HepG2 (cell line): Measurements from ENCODE around the gene NTRK2. TPM values are rescaled to one million over a fixed set of nuclear protein-coding genes. Genes with fewer than 3 reads are reported as not detected.

Source experiments
- ATAC-seq: fragments of 200-7000 bp; cut with Tn5 transposase; 3 replicates; pipeline ENCODE4 v1.9.1; 2020; ENCODE audit warnings: mild to moderate bottlenecking, moderate library complexity
- BruUV-seq: library from RNA; stranded (reverse); fragments of 400-500 nt; replicated peaks from 2 replicates; lab custom pipeline; 2021; lab: Mats Ljungman, UMichigan
- CTCF ChIA-PET: fragments of 300-600 bp; formaldehyde crosslinking; extraction: SDS; loops from one replicate; lab custom pipeline; 2021; ENCODE audit warnings: low total read pairs, inconsistent platforms, low intra/inter-chr PET ratio; lab: Yijun Ruan, JAX
- POLR2A ChIA-PET: fragments of 350-600 bp; sonication (Branson Sonifier 250); formaldehyde crosslinking; loops from one replicate; lab custom pipeline; 2020; ENCODE audit warnings: antibody characterized with exemption, inconsistent platforms; lab: Yijun Ruan, JAX
- DNase-seq: peaks from one replicate; pipeline ENCODE4 v3.0.0-alpha.2; 2015; ENCODE audit warnings: low spot score
- FAIRE-seq: peaks from 3 replicates; lab custom pipeline; 2011; peaks lifted over from hg19 to GRCh38; lab: Jason Lieb, UNC
- H2AFZ ChIP-seq: one replicate; pipeline ENCODE4 v1.6.1; 2011; ENCODE audit warnings: low read length, inconsistent platforms
- H3K27ac ChIP-seq: fragments of 300-600 bp; 3 replicates; pipeline ENCODE4 v1.8.0; 2011; ENCODE audit warnings: mixed run types, mild to moderate bottlenecking, mixed read lengths, low read length, inconsistent platforms; ENCODE audit not compliant: insufficient read depth; ENCODE audit errors: extremely low read length
- H3K27me3 ChIP-seq, 2 experiments: fragments of 200-600 bp in 1 of 2; 2 replicates in 1 of 2; 3 replicates in 1 of 2; pipeline versions ENCODE4 v1.6.0 to v1.8.0; 2011; ENCODE audit warnings: low read length in 2 of 2, mild to moderate bottlenecking in 2 of 2, moderate library complexity in 2 of 2, inconsistent platforms in 1 of 2; ENCODE audit not compliant: insufficient read depth in 2 of 2, control insufficient read depth in 1 of 2
- H3K36me3 ChIP-seq, 2 experiments: fragments of 200-600 bp in 1 of 2; replicated peaks in 1 of 2; 2 replicates in 1 of 2; 3 replicates in 1 of 2; pipeline versions ENCODE4 v1.5.1 to v1.8.0; 2011; ENCODE audit warnings: low read length in 2 of 2, inconsistent platforms in 1 of 2; ENCODE audit not compliant: insufficient read depth in 2 of 2, control insufficient read depth in 1 of 2
- H3K4me1 ChIP-seq: 2 replicates; pipeline ENCODE4 v1.5.1; 2012; ENCODE audit warnings: low read length, inconsistent platforms; ENCODE audit not compliant: insufficient read depth
- H3K4me2 ChIP-seq: 2 replicates; pipeline ENCODE4 v1.6.0; 2011; ENCODE audit warnings: low read depth, low read length, inconsistent platforms
- H3K4me3 ChIP-seq, 3 experiments: fragments of 200-600 bp in 1 of 3; sonication (generic), shearing (Covaris generic) in 1 of 3; replicated peaks in 1 of 3; 2 replicates each; pipeline ENCODE4 v1.5.1; 2011 to 2016; ENCODE audit warnings: low read length in 3 of 3, inconsistent platforms in 2 of 3, low read depth in 2 of 3, mild to moderate bottlenecking in 2 of 3, control low read depth in 1 of 3, mixed read lengths in 1 of 3; ENCODE audit not compliant: insufficient read depth in 1 of 3
- H3K79me2 ChIP-seq: one replicate; pipeline ENCODE4 v1.6.1; 2011; ENCODE audit warnings: low read length, inconsistent platforms; ENCODE audit not compliant: insufficient read depth
- H3K9ac ChIP-seq: 2 replicates; pipeline ENCODE4 v1.6.0; 2011; ENCODE audit warnings: mild to moderate bottlenecking, low read depth, low read length, inconsistent platforms; ENCODE audit not compliant: insufficient read depth
- H3K9me3 ChIP-seq: 2 replicates; pipeline ENCODE4 v1.5.1; 2012; ENCODE audit warnings: mild to moderate bottlenecking, low read length
- H4K20me1 ChIP-seq: 2 replicates; pipeline ENCODE4 v1.6.0; 2011; ENCODE audit warnings: inconsistent platforms, mild to moderate bottlenecking, low read length, moderate library complexity; ENCODE audit not compliant: insufficient read depth
- EED ChIP-seq: sonication (generic); formaldehyde crosslinking; IDR thresholded peaks from 2 replicates; pipeline ENCODE4 v1.5.0; 2020; ENCODE audit warnings: mild to moderate bottlenecking, missing genetic modification reagents
- FIP1L1 ChIP-seq: fragments of 200-400 bp; formaldehyde crosslinking; IDR thresholded peaks from 2 replicates; pipeline ENCODE4 v1.6.1; 2018; ENCODE audit warnings: low read depth, mild to moderate bottlenecking, low read length, moderate library complexity, borderline replicate concordance; ENCODE audit not compliant: insufficient read depth
- MEF2D ChIP-seq: sonication (generic); formaldehyde crosslinking; IDR thresholded peaks from 2 replicates; pipeline ENCODE4 v1.5.1; 2020; ENCODE audit warnings: mild to moderate bottlenecking, missing genetic modification reagents
- ZFP36L1 ChIP-seq: sonication (generic); formaldehyde crosslinking; IDR thresholded peaks from 2 replicates; pipeline ENCODE4 v1.8.0; 2022; ENCODE audit warnings: mild to moderate bottlenecking, missing genetic modification reagents, moderate library complexity
- ZNF572 ChIP-seq: sonication (generic); formaldehyde crosslinking; IDR thresholded peaks from 2 replicates; pipeline ENCODE4 v1.5.1; 2020; ENCODE audit warnings: mild to moderate bottlenecking, missing genetic modification reagents
- ZNF7 ChIP-seq: IDR thresholded peaks from 2 replicates; pipeline ENCODE4 v1.6.1; 2016; ENCODE audit warnings: missing biosample characterization, missing genetic modification reagents
- WGBS: methylation state at CpG from one replicate; pipeline ENCODE4 v1.1.6; 2017; ENCODE audit warnings: low lambda C conversion rate; 5-methylcytosine and 5-hydroxymethylcytosine counted together
- in situ Hi-C: cut with HindIII; loops from 2 replicates; pipeline ENCODE4 v1.10.0; 2017; ENCODE audit warnings: low pct_unique_long_range_greater_than_20kb; ENCODE audit not compliant: extremely low pct_ligation_motif_present
- intact Hi-C: fragments of 100-400 bp; cut with micrococcal nuclease; formaldehyde crosslinking; loops from one replicate; pipeline ENCODE4 v1.10.0; 2022; ENCODE audit not compliant: unreplicated experiment
- polyA plus RNA-seq, 8 experiments: library from polyadenylated mRNA; depleted of rRNA in 3 of 8; stranded (reverse) in 7 of 8; unstranded in 1 of 8; fragments of >200 nt; fragmentation: Illumina TruSeq in 4 of 8; extraction: Trizol in 4 of 8; gene quantifications; 2 replicates each; pipeline versions ENCODE4 v1.2.1 to v1.2.3, GENCODE V29; 2011 to 2016; ENCODE audit warnings: low read depth in 4 of 8, missing spikeins in 1 of 8, mixed read lengths in 1 of 8; ENCODE audit not compliant: insufficient read depth in 1 of 8
- total RNA-seq, 5 experiments: library from RNA; depleted of rRNA; stranded (reverse); fragments of >200 nt; fragmentation: Illumina TruSeq; extraction: Trizol; gene quantifications; 2 replicates each; pipeline ENCODE4 v1.2.3, GENCODE V29; 2016; ENCODE audit warnings: low read depth in 1 of 5
- TF ChIP-seq, protein P1 (sequence below): sonication (generic); formaldehyde crosslinking; IDR thresholded peaks from 2 replicates; pipeline ENCODE4 v1.4.0; 2020; ENCODE audit warnings: mild to moderate bottlenecking, missing genetic modification reagents
- TF ChIP-seq, protein P2 (sequence below): sonication (generic); formaldehyde crosslinking; IDR thresholded peaks from 2 replicates; pipeline ENCODE4 v1.9.0; 2021; ENCODE audit warnings: missing genetic modification reagents, mild to moderate bottlenecking, borderline replicate concordance

NTRK2 gene
- total and polyA plus RNA-seq, 2 of the 13 experiments (the other 11 are each of a cell fraction or from before 2014, with no cell fraction given) = not detected

DNA sequence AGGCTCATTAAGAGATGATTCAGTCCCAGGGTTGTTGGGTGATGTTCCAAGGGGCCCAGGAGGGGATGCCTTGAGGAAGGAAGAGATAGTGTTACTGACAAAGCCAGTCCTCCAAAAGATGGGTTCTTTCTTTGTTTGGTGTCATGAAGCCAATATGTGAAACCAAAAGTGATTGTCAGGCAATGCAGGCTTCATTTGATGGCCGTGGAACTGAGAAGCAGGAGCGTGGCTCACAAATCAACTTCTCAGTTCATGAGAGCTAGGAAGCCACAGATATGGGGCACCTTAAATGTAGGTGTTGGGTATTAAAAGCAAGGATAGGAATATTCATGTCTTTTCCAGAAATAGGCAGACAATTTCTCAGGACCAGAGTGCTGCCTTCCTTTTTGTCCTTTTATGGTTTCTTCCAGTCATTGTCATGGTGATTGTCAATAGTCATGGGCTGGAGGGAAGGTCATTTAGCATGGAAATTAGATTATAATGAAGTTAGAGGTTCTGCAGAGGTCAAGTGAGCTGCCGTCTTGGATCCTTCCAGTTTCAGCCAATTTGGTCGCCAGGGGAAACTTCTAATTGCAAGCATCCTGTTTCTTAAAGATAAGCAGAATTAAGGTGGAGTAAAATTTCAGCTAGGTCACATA is 393.0 kb downstream of the NTRK2 start:
- ChIA-PET POLR2A (no interaction called here), CTCF (no interaction called here)
- TF ChIP-seq ZNF7 (CRISPR knock-in tag) = no peak
- TF ChIP-seq EED = no peak
- no peak for TF ChIP-seq FIP1L1
- TF ChIP-seq MEF2D (CRISPR knock-in tag) = no peak
- no peak for TF ChIP-seq ZNF572
- no peak for TF ChIP-seq ZFP36L1 (CRISPR knock-in tag)
- Histone ChIP-seq H3K4me3 (no peak overlapping the region), H3K9me3 (no peaks in the 10 kb centered on the region), H3K27ac (no peak overlapping the region), H4K20me1 (no peaks in the 10 kb centered on the region), H3K9ac (no peak overlapping the region), H2AFZ (no peak overlapping the region), H3K36me3 (no peaks in the 10 kb centered on the region), H3K4me1 (no peaks in the 10 kb centered on the region), H3K4me2 (no peak overlapping the region), H3K27me3 (no peaks in the 10 kb centered on the region), H3K79me2 (no peaks in the 10 kb centered on the region)
- no peak for ATAC-seq
- no peak for DNase-seq
- in situ Hi-C loops (no loop called here), intact Hi-C loops (no loop called here)
- 18% methylated on average over 4 of the region's 4 CpGs for WGBS
- BruUV-seq = no TSS peak
- no peak for FAIRE-seq

DNA sequence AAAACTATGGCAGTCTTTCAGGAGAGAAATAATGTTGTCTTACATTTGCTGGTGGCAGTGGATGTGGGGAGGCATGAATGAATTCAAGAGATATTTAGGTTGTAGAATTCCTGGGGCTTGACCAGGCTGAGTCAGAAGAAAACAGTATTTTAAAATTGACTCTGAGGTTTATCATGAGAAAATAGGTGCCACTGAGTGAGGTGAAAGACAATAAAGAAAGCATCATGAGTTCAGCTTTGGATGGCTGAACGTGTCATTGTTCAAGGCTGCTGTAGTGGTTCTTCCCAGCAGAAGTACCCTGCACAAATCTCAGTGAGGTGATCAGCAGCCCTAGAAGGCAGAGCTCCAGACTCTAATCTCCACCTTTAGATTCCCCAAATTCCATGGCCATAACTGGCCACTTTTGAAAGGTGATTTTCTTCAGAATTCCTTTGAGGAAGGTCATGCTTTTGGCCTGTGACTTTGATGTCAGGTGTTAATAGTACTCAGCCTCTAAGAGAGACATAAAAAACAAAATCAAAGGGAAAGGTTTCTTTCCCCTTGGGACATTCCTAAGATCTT is 395.4 kb downstream of the NTRK2 start:
- H3K4me2 ChIP-seq = no peak overlapping the region
- no peaks in the 10 kb centered on the region for H3K79me2 ChIP-seq
- no peak for DNase-seq
- H3K9ac ChIP-seq = no peak overlapping the region
- POLR2A ChIA-PET = no interaction called here
- H3K4me3 ChIP-seq = no peak overlapping the region
- no peak overlapping the region for H3K27ac ChIP-seq
- BruUV-seq = no TSS peak
- ATAC-seq = no peak
- 0% methylated on average over 1 of the region's 1 CpG for WGBS
- no peak overlapping the region for H2AFZ ChIP-seq
- H4K20me1 ChIP-seq = no peaks in the 10 kb centered on the region
- H3K36me3 ChIP-seq = no peaks in the 10 kb centered on the region
- intact Hi-C loops (no loop called here), in situ Hi-C loops (no loop called here)
- H3K9me3 ChIP-seq = no peaks in the 10 kb centered on the region
- CTCF ChIA-PET = no interaction called here
- FAIRE-seq = no peak
- H3K27me3 ChIP-seq = no peaks in the 10 kb centered on the region
- H3K4me1 ChIP-seq = no peaks in the 10 kb centered on the region
- TF ChIP-seq, protein P1, sequence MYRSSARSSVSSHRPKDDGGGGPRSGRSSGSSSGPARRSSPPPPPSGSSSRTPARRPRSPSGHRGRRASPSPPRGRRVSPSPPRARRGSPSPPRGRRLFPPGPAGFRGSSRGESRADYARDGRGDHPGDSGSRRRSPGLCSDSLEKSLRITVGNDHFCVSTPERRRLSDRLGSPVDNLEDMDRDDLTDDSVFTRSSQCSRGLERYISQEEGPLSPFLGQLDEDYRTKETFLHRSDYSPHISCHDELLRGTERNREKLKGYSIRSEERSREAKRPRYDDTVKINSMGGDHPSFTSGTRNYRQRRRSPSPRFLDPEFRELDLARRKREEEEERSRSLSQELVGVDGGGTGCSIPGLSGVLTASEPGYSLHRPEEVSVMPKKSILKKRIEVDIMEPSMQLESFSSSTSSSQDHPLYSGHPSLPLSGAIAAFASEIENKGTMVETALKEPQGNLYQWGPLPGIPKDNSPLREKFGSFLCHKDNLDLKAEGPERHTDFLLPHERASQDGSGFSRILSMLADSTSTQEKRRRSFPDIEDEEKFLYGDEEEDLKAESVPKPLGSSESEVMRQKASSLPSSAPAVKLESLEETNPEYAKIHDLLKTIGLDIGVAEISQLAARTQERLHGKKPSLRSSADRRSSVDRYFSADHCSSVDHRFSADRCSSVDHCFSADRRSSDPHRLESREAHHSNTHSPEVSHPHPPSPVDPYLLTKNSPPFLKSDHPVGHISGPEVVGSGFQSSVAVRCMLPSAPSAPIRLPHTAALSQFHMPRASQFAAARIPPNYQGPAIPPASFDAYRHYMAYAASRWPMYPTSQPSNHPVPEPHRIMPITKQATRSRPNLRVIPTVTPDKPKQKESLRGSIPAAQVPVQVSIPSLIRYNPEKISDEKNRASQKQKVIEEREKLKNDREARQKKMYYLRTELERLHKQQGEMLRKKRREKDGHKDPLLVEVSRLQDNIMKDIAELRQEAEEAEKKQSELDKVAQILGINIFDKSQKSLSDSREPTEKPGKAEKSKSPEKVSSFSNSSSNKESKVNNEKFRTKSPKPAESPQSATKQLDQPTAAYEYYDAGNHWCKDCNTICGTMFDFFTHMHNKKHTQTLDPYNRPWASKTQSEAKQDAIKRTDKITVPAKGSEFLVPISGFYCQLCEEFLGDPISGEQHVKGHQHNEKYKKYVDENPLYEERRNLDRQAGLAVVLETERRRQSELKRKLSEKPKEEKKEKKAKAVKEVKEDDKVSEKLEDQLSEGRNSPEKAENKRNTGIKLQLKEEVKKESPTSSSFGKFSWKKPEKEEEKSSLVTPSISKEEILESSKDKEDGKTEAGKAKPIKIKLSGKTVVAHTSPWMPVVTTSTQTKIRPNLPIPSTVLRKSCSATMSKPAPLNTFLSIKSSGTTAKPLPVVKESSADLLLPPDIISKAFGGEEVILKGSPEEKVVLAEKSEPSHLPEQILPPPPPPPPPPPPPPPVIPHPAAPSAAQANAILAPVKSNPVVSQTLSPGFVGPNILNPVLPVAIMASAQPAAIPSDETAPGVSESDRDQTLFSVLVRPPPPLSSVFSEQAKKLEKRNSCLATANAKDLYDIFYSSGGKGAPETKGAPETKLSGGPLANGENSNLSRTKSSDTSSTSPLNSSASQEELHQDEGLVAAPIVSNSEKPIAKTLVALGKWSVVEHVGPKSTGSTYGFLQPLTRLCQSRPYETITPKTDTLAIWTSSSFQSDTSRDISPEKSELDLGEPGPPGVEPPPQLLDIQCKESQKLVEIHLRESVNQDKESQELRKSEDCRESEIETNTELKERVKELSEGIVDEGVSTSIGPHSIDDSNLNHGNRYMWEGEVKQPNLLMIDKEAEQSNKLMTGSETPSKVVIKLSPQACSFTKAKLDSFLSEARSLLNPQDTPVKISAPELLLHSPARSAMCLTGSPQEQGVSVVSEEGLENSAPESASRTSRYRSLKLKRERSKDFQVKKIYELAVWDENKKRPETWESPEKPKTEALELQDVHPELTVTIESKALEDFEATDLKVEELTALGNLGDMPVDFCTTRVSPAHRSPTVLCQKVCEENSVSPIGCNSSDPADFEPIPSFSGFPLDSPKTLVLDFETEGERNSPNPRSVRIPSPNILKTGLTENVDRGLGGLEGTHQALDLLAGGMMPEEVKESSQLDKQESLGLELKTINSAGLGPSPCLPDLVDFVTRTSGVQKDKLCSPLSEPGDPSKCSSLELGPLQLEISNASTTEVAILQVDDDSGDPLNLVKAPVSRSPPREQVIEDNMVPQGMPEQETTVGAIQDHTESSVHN (CRISPR knock-in tag) = no peak
- TF ChIP-seq, protein P2, sequence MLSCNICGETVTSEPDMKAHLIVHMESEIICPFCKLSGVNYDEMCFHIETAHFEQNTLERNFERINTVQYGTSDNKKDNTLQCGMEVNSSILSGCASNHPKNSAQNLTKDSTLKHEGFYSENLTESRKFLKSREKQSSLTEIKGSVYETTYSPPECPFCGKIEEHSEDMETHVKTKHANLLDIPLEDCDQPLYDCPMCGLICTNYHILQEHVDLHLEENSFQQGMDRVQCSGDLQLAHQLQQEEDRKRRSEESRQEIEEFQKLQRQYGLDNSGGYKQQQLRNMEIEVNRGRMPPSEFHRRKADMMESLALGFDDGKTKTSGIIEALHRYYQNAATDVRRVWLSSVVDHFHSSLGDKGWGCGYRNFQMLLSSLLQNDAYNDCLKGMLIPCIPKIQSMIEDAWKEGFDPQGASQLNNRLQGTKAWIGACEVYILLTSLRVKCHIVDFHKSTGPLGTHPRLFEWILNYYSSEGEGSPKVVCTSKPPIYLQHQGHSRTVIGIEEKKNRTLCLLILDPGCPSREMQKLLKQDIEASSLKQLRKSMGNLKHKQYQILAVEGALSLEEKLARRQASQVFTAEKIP (CRISPR knock-in tag) = no peak
